Neural cell (in vitro differentiated cells): ENCODE measurements around the gene SLC6A1.

ENCODE experiments used
- CTCF ChIP-seq: fragments of 450-650 bp; IDR thresholded peaks from 2 replicates; pipeline ENCODE4 v1.5.1; 2014; ENCODE audit warnings: antibody characterized with exemption, mild to moderate bottlenecking, moderate library complexity; ENCODE audit not compliant: poor library complexity, severe bottlenecking
- EZH2 ChIP-seq: fragments of 200-600, 300-800 bp; shearing (Covaris generic), sonication (generic); IDR thresholded peaks from 2 replicates; pipeline ENCODE4 v1.6.1; 2014; ENCODE audit warnings: antibody characterized with exemption, low read length, borderline replicate concordance, mild to moderate bottlenecking; ENCODE audit not compliant: insufficient read depth, poor library complexity, severe bottlenecking
- POLR2AphosphoS5 ChIP-seq: IDR thresholded peaks from 2 replicates; pipeline ENCODE4 v1.6.1; 2012
- RAD21 ChIP-seq: fragments of 450-650 bp; conservative IDR thresholded peaks from 2 replicates; pipeline ENCODE4 v1.6.1; 2014; ENCODE audit warnings: antibody characterized with exemption, mild to moderate bottlenecking, moderate library complexity
- SMC3 ChIP-seq: fragments of 450-650 bp; conservative IDR thresholded peaks from 2 replicates; pipeline ENCODE4 v1.6.1; 2014; ENCODE audit warnings: antibody characterized with exemption, mild to moderate bottlenecking, moderate library complexity; ENCODE audit not compliant: poor library complexity

- TF ChIP-seq CTCF (no peak), POLR2AphosphoS5 (no peak), RAD21 (no peak), SMC3 (no peak), EZH2 (no peak)
Observed at GRCh38 chr3:10986592-10986991, 6.0 kb upstream of the SLC6A1 start.
